ENCODE data around the gene CAPN2.
A peak's percentile ranks its signal among the peaks of the same experiment; 100 is the strongest.

CAPN2 gene

DNA sequence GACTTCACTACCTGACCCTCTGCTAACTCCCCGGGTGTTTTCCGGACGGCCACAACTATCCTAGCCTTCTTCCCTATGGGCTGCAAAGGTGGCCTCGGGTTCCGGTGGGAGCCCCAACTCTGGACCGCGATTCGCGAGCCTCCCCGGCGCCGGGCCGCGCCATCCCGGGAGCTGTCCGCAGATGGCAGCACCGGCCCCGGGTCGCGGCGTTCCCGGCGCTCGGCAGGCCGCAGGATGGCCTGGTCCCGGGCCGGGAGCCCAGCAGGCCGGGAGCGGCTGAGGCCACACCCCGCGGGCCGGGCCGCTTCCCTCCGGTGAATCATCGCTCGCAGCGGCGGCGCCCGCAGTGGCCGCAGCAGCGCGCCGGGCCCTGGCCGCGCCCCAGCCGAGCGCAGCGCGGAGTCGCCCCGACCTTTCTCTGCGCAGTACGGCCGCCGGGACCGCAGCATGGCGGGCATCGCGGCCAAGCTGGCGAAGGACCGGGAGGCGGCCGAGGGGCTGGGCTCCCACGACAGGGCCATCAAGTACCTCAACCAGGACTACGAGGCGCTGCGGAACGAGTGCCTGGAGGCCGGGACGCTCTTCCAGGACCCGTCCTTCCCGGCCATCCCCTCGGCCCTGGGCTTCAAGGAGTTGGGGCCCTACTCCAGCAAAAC is at the start of gene CAPN2:
TSS of gene CAPN2 (plus strand) at position 346 of the 656 bp plus-strand sequence. CDS start at position 448, 102 bp downstream.
- DNase-seq, result no peak

GRCh38 chr1:223662943-223663342 is 49.4 kb upstream of the CAPN2 start:
- DNase-seq, result no peak

DNA sequence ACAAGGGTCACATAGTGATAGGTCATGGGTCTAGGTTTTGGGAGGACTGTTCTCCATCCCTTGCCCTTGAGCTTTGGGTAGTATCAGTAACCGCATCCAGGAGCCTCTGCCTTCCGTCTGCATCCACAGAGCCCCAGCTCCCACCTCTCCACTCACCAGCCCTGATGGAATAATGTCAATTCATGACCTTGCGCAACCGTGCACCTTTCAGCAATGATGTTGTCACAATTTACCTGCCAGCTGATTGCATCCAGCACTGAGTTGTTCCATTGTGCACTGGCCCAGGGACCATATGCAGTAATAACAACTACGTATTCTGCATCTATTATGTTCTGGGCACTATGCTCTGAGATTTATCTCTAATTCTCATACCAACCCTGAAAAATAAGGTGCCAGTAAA is 48.2 kb upstream of the CAPN2 start:
- no peak for DNase-seq

- DNase-seq, result no peak
Measured at GRCh38 chr1:223665592-223666312, 46.6 kb upstream of the CAPN2 start, which contains the start of gene CAPN8. Gene CAPN8 (minus strand): TSS chr1:223665701. CDS start chr1:223665646, 55 bp downstream.

DNA sequence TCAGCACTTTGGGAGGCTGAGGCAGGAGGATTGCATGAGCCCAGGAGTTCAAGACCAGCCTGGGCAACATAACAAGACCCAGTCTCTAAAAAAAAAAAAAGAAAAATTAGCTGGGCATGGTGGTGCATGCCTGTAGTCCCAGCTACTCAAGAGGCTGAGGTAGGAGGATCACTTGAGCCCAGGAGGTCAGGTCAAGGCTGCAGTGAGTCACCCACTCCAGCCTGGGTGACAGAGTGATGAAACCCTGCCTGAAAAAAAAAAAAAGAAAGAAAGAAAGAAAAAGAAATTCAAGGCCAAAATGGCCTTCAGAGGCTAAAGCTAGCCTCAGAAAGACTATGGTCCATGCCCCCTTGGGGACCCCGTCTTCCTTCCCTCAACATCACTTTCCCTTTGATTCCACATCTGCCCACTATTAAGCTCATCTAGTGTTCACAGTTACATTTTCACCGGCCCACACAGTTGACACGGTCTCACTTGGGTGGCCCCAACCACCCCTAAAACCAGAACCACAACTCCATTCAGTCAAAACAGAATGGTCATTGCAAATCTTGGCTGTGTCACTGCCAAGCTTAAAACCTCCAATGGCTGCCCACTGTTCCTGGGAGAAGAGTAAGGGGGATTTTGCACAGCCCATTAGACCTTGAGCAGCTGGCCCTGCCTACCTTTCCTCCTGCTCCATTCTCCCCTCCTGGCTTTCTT is 44.7 kb upstream of the CAPN2 start:
- DNase-seq, result no peak

DNA sequence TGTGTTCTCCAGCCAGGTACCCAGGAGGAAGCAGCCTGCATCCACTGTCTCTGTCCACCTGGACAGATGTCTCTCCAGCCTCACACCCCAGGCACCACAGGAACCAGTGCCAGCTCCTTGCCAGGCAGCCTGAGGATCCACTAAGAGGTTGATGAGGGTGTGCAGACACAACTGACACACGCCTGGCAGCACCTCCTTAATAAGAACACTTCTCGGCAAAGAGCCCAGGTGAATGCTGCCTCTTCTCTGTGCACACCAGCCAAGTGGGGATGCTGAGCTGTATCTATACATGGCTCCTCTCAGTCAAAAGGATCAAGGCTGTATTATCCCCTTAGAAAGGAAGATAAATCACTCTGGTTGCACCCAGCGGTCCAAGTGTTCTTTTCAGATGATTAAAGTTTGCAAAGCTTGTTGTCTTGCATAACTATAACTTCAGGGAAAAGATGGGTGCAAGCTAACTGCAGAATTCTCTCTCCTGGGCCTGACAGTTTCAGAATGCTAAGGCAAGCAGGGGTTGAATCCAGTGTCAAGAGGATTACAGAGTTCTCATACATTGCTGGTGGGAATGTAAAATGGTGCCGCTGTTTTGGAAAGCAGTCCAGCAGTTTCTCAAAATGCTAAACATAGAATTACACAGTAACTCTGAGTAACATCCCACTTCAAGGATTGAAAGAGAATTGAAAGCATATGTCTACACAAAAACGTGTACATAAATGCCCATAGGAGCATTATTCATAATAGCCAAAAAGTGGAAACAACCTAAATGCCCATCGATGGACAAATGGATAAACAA is 43.1 kb upstream of the CAPN2 start:
- no peak for DNase-seq

GRCh38 chr1:223670458-223671159 is 41.7 kb upstream of the CAPN2 start:
- no peak for DNase-seq

- peak; percentile 57 for DNase-seq
Measured at GRCh38 chr1:223674119-223674890, 38.0 kb upstream of the CAPN2 start.

DNA sequence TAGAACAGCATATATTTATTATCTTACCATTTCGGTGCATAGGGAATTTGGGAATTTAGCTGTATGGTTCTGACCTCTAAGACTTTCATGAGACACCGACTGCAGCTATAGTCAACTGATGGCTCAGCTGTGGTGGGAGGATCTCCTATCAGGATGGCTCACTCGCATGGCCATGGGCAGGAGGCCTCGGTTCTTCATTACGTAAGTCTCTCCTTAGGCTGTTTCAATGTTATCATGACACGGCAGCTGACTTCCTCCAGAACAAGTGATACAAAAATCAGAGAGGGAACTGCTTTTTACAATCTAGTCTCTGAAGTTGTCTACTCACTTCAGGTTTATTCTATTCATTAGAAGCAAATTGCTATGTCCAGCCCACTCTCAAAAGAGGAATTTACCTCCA is 33.5 kb upstream of the CAPN2 start:
- DNase-seq, result no peak

GRCh38 chr1:223680188-223680587 is 32.2 kb upstream of the CAPN2 start:
- no peak for DNase-seq

DNA sequence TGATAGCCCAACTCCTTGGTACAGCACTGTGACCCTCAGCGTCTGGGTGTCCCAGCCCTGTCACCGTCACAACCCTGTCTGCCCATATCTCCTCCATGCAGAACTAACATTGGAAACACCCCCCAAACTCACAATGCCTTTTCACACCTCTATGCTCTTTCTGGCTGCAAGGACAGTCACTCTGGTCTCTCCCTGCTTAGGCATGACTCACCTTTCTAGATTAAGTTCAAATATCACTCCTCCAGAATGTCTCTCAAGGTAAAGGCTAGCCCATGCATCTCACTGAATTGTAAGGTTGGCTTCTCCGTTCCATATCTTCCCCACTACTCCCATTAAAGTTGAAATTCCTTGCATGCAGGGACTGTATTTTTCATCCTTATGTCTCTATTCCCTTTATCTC is 29.8 kb upstream of the CAPN2 start:
- DNase-seq, result no peak

GRCh38 chr1:223683586-223684487 is 28.5 kb upstream of the CAPN2 start:
- DNase-seq, result peak; percentile 18

DNA sequence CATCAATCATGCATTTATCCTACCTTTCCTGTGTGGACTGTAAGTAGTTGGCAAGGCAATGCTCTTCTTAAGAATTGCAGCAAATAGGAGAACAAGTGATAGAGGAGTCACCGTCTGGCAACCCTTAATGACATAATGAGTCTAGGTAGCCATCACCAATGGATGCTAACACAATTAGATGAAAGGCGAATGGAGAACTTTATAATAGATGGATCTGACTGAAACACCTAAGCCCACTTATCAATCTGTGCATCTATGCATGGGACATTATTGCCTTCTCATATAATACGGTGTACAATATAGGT is 27.9 kb upstream of the CAPN2 start:
- DNase-seq, result no peak

GRCh38 chr1:223691121-223691520 is 21.2 kb upstream of the CAPN2 start:
- DNase-seq, result no peak

DNA sequence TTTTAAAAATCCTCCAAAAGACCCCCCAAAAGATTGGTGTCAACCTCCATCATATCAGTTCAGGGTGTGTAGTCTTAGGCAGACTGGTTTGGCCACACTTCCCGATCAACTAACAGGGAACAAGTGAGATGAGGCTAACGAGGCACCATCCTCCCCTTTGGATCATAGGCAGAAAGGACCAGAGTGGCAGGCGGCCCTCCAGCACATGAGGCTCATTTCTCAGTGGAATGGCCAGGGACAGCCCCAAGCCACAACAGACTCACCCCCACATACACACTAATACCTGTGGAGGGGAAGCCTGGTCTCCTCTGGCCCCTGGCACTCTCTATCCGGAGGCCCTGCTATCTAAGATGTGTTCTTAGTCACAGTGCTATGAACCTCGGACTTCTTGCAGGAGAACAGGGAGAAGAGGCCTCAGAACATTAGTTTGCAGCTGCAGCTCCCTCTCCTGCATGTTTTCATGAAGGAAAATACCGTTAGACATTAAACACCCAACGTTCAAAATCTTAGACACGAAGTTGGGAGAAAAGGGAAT is 17.3 kb upstream of the CAPN2 start:
- DNase-seq, result no peak

- no peak for DNase-seq
Measured at GRCh38 chr1:223695941-223696340, 16.4 kb upstream of the CAPN2 start.

DNA sequence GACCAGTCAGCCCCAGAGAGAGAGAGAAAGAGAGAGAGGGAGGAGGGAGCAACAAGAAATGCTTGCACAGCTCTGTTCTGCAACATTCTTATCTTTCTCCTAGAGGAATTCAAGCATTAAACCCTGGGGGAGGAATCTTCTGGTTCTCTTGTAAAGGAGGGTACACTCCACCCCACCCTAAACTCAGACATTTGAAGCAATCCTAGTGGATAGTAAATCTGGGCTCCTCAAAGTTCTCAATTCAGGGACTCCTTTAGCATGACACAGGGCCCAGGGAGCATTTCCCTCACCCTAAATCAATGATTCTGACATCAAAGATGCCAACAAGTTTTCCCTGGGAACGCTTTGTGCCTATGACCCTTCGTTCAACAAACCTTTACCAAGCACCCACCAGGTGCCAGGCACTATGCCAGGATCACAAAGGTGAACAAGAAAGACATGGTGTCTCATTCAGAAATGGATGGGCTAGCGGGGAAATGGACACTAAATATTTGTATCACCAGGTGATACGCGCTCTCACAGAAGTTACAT is 11.9 kb upstream of the CAPN2 start:
- no peak for DNase-seq

GRCh38 chr1:223700942-223701637 is 11.2 kb upstream of the CAPN2 start:
- DNase-seq, result no peak
